Astrocyte of the spinal cord (primary cell): Measurements from ENCODE around the gene FAM200A.
"Not testable (repeated sequence)": the region's sequence is repeated elsewhere in the genome, so short reads cannot be mapped to it uniquely, and the experiment has no call there.

Source experiments
- DNase-seq: peaks from one replicate; pipeline ENCODE4 v3.0.0; 2011; ENCODE audit warnings: low read depth, low spot score
- H3K4me3 ChIP-seq: 2 replicates; pipeline ENCODE4 v1.5.1; 2011; ENCODE audit warnings: low read depth, mild to moderate bottlenecking, low read length, moderate library complexity
- in situ Hi-C: cut with HindIII; loops from 2 replicates; pipeline ENCODE4 v1.10.0; 2017; ENCODE audit warnings: low sequenced_read_pairs
- TF ChIP-seq, protein P1 (sequence below): IDR thresholded peaks from 2 replicates; pipeline ENCODE4 v1.5.1; 2012; ENCODE audit warnings: low read depth, mild to moderate bottlenecking, low read length, inconsistent platforms

The FAM200A gene

GRCh38 chr7:99551767-99552463 lies at the start of gene FAM200A:
Gene FAM200A, minus strand, starts transcription at chr7:99552114. Its CDS starts 3,707 bp downstream, at chr7:99548407.
- in situ Hi-C loops = no loop called here
- DNase-seq = peak; percentile 94
- peak within 1 kb of the TSS; percentile 99 for H3K4me3 ChIP-seq
- TF ChIP-seq, protein P1, sequence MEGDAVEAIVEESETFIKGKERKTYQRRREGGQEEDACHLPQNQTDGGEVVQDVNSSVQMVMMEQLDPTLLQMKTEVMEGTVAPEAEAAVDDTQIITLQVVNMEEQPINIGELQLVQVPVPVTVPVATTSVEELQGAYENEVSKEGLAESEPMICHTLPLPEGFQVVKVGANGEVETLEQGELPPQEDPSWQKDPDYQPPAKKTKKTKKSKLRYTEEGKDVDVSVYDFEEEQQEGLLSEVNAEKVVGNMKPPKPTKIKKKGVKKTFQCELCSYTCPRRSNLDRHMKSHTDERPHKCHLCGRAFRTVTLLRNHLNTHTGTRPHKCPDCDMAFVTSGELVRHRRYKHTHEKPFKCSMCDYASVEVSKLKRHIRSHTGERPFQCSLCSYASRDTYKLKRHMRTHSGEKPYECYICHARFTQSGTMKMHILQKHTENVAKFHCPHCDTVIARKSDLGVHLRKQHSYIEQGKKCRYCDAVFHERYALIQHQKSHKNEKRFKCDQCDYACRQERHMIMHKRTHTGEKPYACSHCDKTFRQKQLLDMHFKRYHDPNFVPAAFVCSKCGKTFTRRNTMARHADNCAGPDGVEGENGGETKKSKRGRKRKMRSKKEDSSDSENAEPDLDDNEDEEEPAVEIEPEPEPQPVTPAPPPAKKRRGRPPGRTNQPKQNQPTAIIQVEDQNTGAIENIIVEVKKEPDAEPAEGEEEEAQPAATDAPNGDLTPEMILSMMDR = no peak

GRCh38 chr7:99599836-99600235 lies 47.9 kb upstream of the FAM200A start:
- TF ChIP-seq, protein P1 = no peak
- no peak for DNase-seq
- in situ Hi-C loops = no loop called here
- no peak overlapping the region for H3K4me3 ChIP-seq

GRCh38 chr7:99597762-99598501 lies 46.0 kb upstream of the FAM200A start, which contains the start of gene TMEM225B:
Gene TMEM225B, plus strand, starts transcription at chr7:99598267. Its CDS starts 6,122 bp downstream, at chr7:99604389.
- no peak within 1 kb of the TSS for H3K4me3 ChIP-seq
- in situ Hi-C loops = no loop called here
- TF ChIP-seq, protein P1 = no peak
- no peak for DNase-seq

DNA sequence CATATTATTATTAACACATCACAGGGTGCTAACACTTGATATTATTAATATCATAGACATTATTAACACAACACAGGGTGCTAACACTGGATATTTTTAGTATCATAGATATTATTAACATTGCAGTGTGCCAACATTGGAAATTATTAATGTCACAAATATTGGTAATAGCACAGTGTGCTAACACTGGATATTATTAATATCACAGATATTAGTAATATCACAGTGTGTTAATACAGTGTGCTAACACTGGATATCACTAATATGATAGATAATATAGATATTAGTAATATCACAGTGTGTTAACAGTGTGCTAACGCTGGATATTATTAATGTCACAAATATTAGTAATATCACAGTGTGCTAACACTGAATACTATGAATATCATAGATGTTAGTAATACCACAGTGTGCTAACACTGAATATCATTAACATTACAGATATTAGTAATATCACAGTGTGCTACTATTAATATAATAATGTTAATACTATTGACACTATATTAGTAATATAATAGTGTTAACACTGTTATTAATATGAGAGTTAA lies 44.6 kb upstream of the FAM200A start:
- TF ChIP-seq, protein P1 = no peak
- no peak for DNase-seq
- in situ Hi-C loops = no loop called here
- no peak overlapping the region for H3K4me3 ChIP-seq

DNA sequence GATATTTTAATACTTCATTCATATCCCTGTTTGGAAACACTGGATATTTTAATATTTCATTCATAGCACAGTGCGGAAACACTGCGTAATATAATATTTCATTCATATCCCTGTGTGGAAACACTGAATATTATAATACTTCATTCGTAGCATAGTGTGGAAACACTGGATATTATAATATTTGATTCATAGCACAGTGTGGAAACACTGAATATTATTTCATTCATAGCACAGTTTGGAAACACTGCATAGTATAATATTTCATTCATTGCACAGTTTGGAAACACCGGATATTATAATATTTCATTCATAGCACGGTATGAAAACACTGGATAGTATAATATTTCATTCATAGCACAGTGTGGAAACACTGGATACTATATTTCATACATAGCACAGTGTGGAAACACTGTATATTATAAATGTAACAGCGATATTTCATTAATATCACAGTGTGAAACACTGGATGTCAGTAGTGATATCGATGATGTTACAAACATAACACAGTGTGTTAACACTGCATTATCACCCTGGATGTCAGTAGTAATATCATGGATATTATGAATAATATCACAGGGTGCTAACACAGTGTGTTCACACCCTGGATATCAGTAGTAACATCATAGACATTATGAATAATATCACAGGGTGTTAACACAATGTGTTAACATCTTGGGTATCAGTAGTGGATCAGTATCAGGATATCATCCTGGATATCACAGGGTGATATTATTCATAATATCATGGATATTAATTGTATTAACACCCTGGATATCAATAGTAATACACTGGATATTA lies 43.2 kb upstream of the FAM200A start:
- in situ Hi-C loops = no loop called here
- TF ChIP-seq, protein P1 = no peak
- H3K4me3 ChIP-seq = no peak overlapping the region
- no peak for DNase-seq

GRCh38 chr7:99588868-99589267 lies 37.0 kb upstream of the FAM200A start:
- in situ Hi-C loops = no loop called here
- DNase-seq = no peak
- H3K4me3 ChIP-seq = no peak overlapping the region
- TF ChIP-seq, protein P1 = no peak

DNA sequence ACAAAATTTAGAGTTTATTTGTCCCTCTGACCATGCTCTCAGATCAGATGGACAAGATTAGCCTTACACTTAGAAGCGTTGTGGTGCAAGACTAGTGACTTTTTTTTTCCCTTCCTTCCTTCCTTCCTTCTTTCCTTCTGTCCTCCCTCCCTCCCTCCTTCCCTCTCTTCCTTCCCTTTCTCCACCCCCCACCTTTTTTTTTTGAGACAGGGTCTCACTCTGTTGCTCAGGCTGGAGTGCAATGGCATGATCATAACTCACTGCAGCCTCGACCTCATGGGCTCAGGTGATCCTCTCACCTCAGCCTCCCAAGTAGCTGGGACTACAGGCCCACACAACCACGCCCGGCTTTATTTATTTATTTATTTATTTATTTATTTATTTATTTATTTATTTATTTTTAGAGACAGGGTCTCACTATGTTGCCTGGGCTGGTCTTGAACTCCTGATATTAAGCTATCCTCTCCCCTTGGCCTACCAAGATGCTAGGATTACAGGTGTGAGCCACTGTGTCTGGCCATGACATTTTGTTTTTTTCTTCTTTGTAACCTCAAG lies 28.9 kb upstream of the FAM200A start:
- in situ Hi-C loops, DNase-seq: not testable (repeated sequence)
- peak overlapping the region; percentile 54 for H3K4me3 ChIP-seq
